ENCODE measurements around the gene LRRC8E.

GRCh38 chr19:7910321-7911161 is 22.2 kb downstream of the LRRC8E start:
- TF ChIP-seq CTCF (IDR thresholded peaks at IDR 0.05), result no peak
- no peak for TF ChIP-seq POLR2A (IDR thresholded peaks at IDR 0.05)
